A549 (cell line): ENCODE results near the gene SLC17A9. TPM values are rescaled to one million over a fixed set of nuclear protein-coding genes. Genes with fewer than 3 reads are reported as not detected.

ENCODE experiments used
- ATAC-seq, 2 experiments: fragments of 200-7000 bp in 1 of 2; fragments of >200 bp in 1 of 2; cut with Nextera tagmentation in 1 of 2; cut with Tn5 transposase in 1 of 2; 3 replicates each; pipeline versions ENCODE4 v1.8.0 to v1.9.1; 2018 to 2020; ENCODE audit warnings: mild to moderate bottlenecking in 1 of 2, moderate library complexity in 1 of 2
- CTCF ChIA-PET: fragments of 300-600 bp; sonication (Branson Sonifier 250); formaldehyde crosslinking; extraction: SDS; loops from one replicate; lab custom pipeline; 2021; ENCODE audit warnings: antibody characterized with exemption, inconsistent platforms; lab: Yijun Ruan, JAX
- POLR2A ChIA-PET: fragments of 350-600 bp; formaldehyde crosslinking; extraction: SDS; loops from one replicate; lab custom pipeline; 2021; ENCODE audit warnings: antibody characterized with exemption, inconsistent platforms; lab: Yijun Ruan, JAX
- DNase-seq, 2 experiments: peaks; one replicate each; pipeline versions ENCODE4 v3.0.0 to v3.0.0-alpha.2; 2011 to 2016; ENCODE audit warnings: low read depth in 1 of 2, low spot score in 1 of 2
- FAIRE-seq: peaks from 2 replicates; lab custom pipeline; 2011; peaks lifted over from hg19 to GRCh38; lab: Jason Lieb, UNC
- H3K27ac ChIP-seq, 2 experiments: fragments of >200 bp; sonication (Bioruptor Twin); formaldehyde crosslinking; 3 replicates each; pipeline ENCODE4 v1.5.1; 2016 to 2017
- H3K4me1 ChIP-seq: fragments of >200 bp; sonication (Bioruptor Twin); formaldehyde crosslinking; 3 replicates; pipeline ENCODE4 v1.6.1; 2016
- H3K4me2 ChIP-seq: fragments of >200 bp; sonication (Bioruptor Twin); formaldehyde crosslinking; 3 replicates; pipeline ENCODE4 v1.6.1; 2016
- H3K4me3 ChIP-seq: fragments of >200 bp; sonication (Bioruptor Twin); formaldehyde crosslinking; 3 replicates; pipeline ENCODE4 v1.5.1; 2016
- H3K9me3 ChIP-seq: fragments of >200 bp; sonication (Bioruptor Twin); formaldehyde crosslinking; 3 replicates; pipeline ENCODE4 v1.6.1; 2016
- CEBPB ChIP-seq, 2 experiments: fragments of >200 bp in 1 of 2; sonication (Bioruptor Twin) in 1 of 2; formaldehyde crosslinking in 1 of 2; IDR thresholded peaks; 2 replicates each; pipeline ENCODE4 v1.6.1; 2012 to 2016
- ESRRA ChIP-seq: fragments of 150-350 bp; IDR thresholded peaks from 2 replicates; pipeline ENCODE4 v1.6.1; 2014; ENCODE audit warnings: mild to moderate bottlenecking, low read length, borderline replicate concordance
- FOSL2 ChIP-seq, 2 experiments: fragments of 450-650 bp in 1 of 2; fragments of >200 bp in 1 of 2; sonication (Bioruptor Twin) in 1 of 2; formaldehyde crosslinking; IDR thresholded peaks; 2 replicates each; pipeline versions ENCODE4 v1.5.0 to v1.6.1; 2016 to 2020; ENCODE audit warnings: mild to moderate bottlenecking in 1 of 2, moderate library complexity in 1 of 2
- GATA3 ChIP-seq: IDR thresholded peaks from 2 replicates; pipeline ENCODE4 v1.6.1; 2012; ENCODE audit warnings: borderline replicate concordance
- HDAC2 ChIP-seq: fragments of 200-600 bp; sonication (generic); IDR thresholded peaks from 2 replicates; pipeline ENCODE4 v1.6.1; 2016
- HEYL ChIP-seq: fragments of 250-450 bp; sonication (Bioruptor Pico); IDR thresholded peaks from 2 replicates; pipeline ENCODE4 v1.8.0; 2021; ENCODE audit warnings: mild to moderate bottlenecking, moderate library complexity
- HOXA7 ChIP-seq: fragments of 250-450 bp; sonication (Bioruptor Pico); IDR thresholded peaks from 2 replicates; pipeline ENCODE4 v1.5.0; 2020; ENCODE audit warnings: mild to moderate bottlenecking, moderate library complexity
- HOXB13 ChIP-seq: fragments of 250-450 bp; sonication (Bioruptor Pico); IDR thresholded peaks from 2 replicates; pipeline ENCODE4 v1.5.0; 2020; ENCODE audit warnings: low read depth, mild to moderate bottlenecking, moderate library complexity
- JUN ChIP-seq, 2 experiments: fragments of >200 bp; sonication (Bioruptor Twin); formaldehyde crosslinking; IDR thresholded peaks; 2 replicates in 1 of 2; 3 replicates in 1 of 2; pipeline ENCODE4 v1.6.1; 2016 to 2017
- KDM1A ChIP-seq: fragments of 200-600 bp; sonication (generic); IDR thresholded peaks from 2 replicates; pipeline ENCODE4 v1.6.1; 2016; ENCODE audit warnings: low read depth, mild to moderate bottlenecking
- KDM5A ChIP-seq: fragments of 200-600 bp; sonication (generic); IDR thresholded peaks from 2 replicates; pipeline ENCODE4 v1.6.1; 2016; ENCODE audit warnings: antibody characterized with exemption, mild to moderate bottlenecking
- MAFK ChIP-seq: fragments of 450-650 bp; IDR thresholded peaks from 2 replicates; pipeline ENCODE4 v1.6.1; 2014; ENCODE audit not compliant: partially characterized antibody
- MYC ChIP-seq: IDR thresholded peaks from 2 replicates; pipeline ENCODE4 v1.6.1; 2012; ENCODE audit warnings: mild to moderate bottlenecking, inconsistent platforms, low read length, improper control_type of control experiment, borderline replicate concordance
- NPAS2 ChIP-seq: fragments of 250-450 bp; sonication (Bioruptor Pico); IDR thresholded peaks from 2 replicates; pipeline ENCODE4 v1.8.0; 2022; ENCODE audit warnings: mild to moderate bottlenecking, moderate library complexity, borderline replicate concordance
- NR3C1 ChIP-seq: fragments of >200 bp; sonication (Bioruptor Twin); formaldehyde crosslinking; IDR thresholded peaks from 3 replicates; pipeline ENCODE4 v1.6.1; 2017
- POLR2AphosphoS2 ChIP-seq: conservative IDR thresholded peaks from 2 replicates; pipeline ENCODE4 v1.6.1; 2012; ENCODE audit warnings: low read length, improper control_type of control experiment, inconsistent platforms
- RCOR1 ChIP-seq: fragments of 150-350 bp; IDR thresholded peaks from 2 replicates; pipeline ENCODE4 v1.6.1; 2014; ENCODE audit warnings: antibody characterized with exemption, low read length, low read depth
- SMC3 ChIP-seq: fragments of >200 bp; sonication (Bioruptor Twin); formaldehyde crosslinking; IDR thresholded peaks from 3 replicates; pipeline ENCODE4 v1.6.1; 2018; ENCODE audit warnings: inconsistent platforms
- SREBF2 ChIP-seq: fragments of 450-650 bp; IDR thresholded peaks from 2 replicates; pipeline ENCODE4 v1.6.1; 2014; ENCODE audit warnings: mild to moderate bottlenecking, moderate library complexity
- ZC3H11A ChIP-seq: fragments of 450-650 bp; IDR thresholded peaks from 2 replicates; pipeline ENCODE4 v1.6.1; 2014; ENCODE audit warnings: antibody characterized with exemption, mild to moderate bottlenecking
- ZNF302 ChIP-seq: fragments of 250-450 bp; sonication (Bioruptor Pico); IDR thresholded peaks from 2 replicates; pipeline ENCODE4 v1.9.0; 2021; ENCODE audit warnings: inconsistent platforms, mild to moderate bottlenecking, moderate library complexity
- ZSCAN20 ChIP-seq: fragments of 250-450 bp; sonication (Bioruptor Pico); IDR thresholded peaks from 2 replicates; pipeline ENCODE4 v1.8.0; 2022; ENCODE audit warnings: mild to moderate bottlenecking, moderate library complexity
- WGBS: methylation state at CpG from one replicate; pipeline ENCODE4 v1.1.6; 2017; ENCODE audit errors: missing lambda C conversion rate; 5-methylcytosine and 5-hydroxymethylcytosine counted together
- polyA plus RNA-seq, 4 experiments: library from polyadenylated mRNA; depleted of rRNA in 3 of 4; stranded (reverse); fragments of >200 nt; fragmentation: RNase III in 1 of 4; extraction: RNeasy Plus Mini Kit Qiagen cat#74134 plus additional on column Dnase treatment in 1 of 4; gene quantifications; 2 replicates in 3 of 4; 3 replicates in 1 of 4; pipeline ENCODE4 v1.2.3, GENCODE V29; 2011 to 2017
- TF ChIP-seq, protein P1 (sequence below): fragments of >200 bp; sonication (Bioruptor Twin); formaldehyde crosslinking; IDR thresholded peaks from 3 replicates; pipeline ENCODE4 v1.5.1; 2016
- TF ChIP-seq, protein P2 (sequence below): fragments of 200-600 bp; sonication (generic); IDR thresholded peaks from 2 replicates; pipeline ENCODE4 v1.6.1; 2016; ENCODE audit warnings: antibody characterized with exemption, mild to moderate bottlenecking, moderate library complexity
- TF ChIP-seq, protein P3 (sequence below): IDR thresholded peaks from 2 replicates; pipeline ENCODE4 v1.6.1; 2012
- TF ChIP-seq, protein P4 (sequence below): IDR thresholded peaks from 2 replicates; pipeline ENCODE4 v1.6.1; 2012; ENCODE audit warnings: low read depth, borderline replicate concordance
- TF ChIP-seq, protein P5 (sequence below): fragments of 250-450 bp; sonication (Bioruptor Pico); IDR thresholded peaks from 2 replicates; pipeline ENCODE4 v1.5.0; 2020; ENCODE audit warnings: low read depth, mild to moderate bottlenecking, moderate library complexity

The SLC17A9 gene
- polyA plus RNA-seq, 2 of the 4 experiments (the other 2 are of a cell fraction): 0.05 TPM; not detected in 1

DNA sequence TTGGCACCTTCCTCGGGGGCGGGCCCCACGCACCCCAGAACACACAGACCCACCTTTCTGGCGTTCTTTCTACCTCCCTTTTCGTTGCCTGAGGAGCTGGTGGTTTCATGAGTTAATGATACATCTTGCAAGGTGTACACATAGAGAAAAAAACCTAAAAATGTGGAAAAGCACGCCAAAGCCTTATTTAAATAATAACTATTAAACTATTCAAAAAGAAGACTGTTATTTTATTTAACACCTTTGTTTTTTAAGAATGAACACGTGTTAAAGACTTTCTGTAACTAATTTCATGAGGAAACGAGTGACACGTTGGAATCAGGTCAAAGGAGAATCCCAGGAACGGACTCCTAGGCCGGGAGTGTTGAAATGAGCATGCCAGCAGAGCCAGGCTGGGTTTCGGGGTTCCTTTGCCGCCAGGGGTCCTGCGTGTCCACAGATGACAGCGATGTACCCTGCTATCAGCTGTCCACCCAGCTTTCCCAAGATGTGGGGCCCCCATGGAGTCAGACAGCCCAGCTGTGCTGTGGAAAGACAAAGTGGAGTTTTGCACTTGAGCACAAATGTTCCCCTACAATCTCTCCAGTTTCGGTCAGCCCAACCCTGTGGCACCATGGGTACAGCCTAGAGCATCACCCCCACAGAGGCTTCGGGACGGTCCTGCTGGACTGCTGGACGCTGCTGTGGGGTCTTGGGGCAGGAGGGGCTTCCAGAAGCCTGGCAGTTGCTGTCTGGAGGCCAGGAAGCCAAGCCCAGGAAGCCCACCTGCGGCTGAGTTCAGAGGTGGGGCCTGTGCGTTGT lies 16.1 kb downstream of the SLC17A9 start:
- FAIRE-seq: no peak
- Histone ChIP-seq H3K4me2 (no peak overlapping the region), H3K9me3 (no peaks in the 10 kb centered on the region), H3K4me3 (no peak overlapping the region), H3K4me1 (0 out of 3 replicates have a peak, but pooled peaks cover 3% of the 10 kb centered on the region), H3K27ac (no peak overlapping the region)
- WGBS: 35% methylated on average over 21 of the region's 21 CpGs
- ChIA-PET CTCF (interaction anchor here (1.0 to 1.1 kb wide), 2 partner anchors 9 to 21 kb away, joined by 3 read pairs; no protein-coding TSS in a partner anchor), POLR2A (no interaction called here)
- ATAC-seq: no peak
- TF ChIP-seq HOXA7 (CRISPR knock-in tag): no peak
- TF ChIP-seq HDAC2: no peak
- TF ChIP-seq SREBF2: no peak
- TF ChIP-seq CEBPB (IDR thresholded peaks at IDR 0.05): no peak
- TF ChIP-seq, protein P1, sequence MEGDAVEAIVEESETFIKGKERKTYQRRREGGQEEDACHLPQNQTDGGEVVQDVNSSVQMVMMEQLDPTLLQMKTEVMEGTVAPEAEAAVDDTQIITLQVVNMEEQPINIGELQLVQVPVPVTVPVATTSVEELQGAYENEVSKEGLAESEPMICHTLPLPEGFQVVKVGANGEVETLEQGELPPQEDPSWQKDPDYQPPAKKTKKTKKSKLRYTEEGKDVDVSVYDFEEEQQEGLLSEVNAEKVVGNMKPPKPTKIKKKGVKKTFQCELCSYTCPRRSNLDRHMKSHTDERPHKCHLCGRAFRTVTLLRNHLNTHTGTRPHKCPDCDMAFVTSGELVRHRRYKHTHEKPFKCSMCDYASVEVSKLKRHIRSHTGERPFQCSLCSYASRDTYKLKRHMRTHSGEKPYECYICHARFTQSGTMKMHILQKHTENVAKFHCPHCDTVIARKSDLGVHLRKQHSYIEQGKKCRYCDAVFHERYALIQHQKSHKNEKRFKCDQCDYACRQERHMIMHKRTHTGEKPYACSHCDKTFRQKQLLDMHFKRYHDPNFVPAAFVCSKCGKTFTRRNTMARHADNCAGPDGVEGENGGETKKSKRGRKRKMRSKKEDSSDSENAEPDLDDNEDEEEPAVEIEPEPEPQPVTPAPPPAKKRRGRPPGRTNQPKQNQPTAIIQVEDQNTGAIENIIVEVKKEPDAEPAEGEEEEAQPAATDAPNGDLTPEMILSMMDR: no peak
- TF ChIP-seq JUN (IDR thresholded peaks at IDR 0.05): no peak
- TF ChIP-seq HEYL (CRISPR knock-in tag): no peak
- TF ChIP-seq NPAS2 (CRISPR knock-in tag): no peak
- TF ChIP-seq FOSL2 (IDR thresholded peaks at IDR 0.05): no peak
- no peak for TF ChIP-seq FOSL2 (CRISPR knock-in tag; IDR thresholded peaks at IDR 0.05)
- TF ChIP-seq GATA3: no peak
- TF ChIP-seq, protein P2, sequence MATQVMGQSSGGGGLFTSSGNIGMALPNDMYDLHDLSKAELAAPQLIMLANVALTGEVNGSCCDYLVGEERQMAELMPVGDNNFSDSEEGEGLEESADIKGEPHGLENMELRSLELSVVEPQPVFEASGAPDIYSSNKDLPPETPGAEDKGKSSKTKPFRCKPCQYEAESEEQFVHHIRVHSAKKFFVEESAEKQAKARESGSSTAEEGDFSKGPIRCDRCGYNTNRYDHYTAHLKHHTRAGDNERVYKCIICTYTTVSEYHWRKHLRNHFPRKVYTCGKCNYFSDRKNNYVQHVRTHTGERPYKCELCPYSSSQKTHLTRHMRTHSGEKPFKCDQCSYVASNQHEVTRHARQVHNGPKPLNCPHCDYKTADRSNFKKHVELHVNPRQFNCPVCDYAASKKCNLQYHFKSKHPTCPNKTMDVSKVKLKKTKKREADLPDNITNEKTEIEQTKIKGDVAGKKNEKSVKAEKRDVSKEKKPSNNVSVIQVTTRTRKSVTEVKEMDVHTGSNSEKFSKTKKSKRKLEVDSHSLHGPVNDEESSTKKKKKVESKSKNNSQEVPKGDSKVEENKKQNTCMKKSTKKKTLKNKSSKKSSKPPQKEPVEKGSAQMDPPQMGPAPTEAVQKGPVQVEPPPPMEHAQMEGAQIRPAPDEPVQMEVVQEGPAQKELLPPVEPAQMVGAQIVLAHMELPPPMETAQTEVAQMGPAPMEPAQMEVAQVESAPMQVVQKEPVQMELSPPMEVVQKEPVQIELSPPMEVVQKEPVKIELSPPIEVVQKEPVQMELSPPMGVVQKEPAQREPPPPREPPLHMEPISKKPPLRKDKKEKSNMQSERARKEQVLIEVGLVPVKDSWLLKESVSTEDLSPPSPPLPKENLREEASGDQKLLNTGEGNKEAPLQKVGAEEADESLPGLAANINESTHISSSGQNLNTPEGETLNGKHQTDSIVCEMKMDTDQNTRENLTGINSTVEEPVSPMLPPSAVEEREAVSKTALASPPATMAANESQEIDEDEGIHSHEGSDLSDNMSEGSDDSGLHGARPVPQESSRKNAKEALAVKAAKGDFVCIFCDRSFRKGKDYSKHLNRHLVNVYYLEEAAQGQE: no peak
- TF ChIP-seq MYC: no peak
- TF ChIP-seq ZNF302 (CRISPR knock-in tag): no peak
- TF ChIP-seq ESRRA: no peak
- no peak for TF ChIP-seq RCOR1
- TF ChIP-seq, protein P3, sequence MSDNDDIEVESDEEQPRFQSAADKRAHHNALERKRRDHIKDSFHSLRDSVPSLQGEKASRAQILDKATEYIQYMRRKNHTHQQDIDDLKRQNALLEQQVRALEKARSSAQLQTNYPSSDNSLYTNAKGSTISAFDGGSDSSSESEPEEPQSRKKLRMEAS: no peak
- TF ChIP-seq, protein P4, sequence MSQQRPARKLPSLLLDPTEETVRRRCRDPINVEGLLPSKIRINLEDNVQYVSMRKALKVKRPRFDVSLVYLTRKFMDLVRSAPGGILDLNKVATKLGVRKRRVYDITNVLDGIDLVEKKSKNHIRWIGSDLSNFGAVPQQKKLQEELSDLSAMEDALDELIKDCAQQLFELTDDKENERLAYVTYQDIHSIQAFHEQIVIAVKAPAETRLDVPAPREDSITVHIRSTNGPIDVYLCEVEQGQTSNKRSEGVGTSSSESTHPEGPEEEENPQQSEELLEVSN: no peak
- DNase-seq: no peak

DNA sequence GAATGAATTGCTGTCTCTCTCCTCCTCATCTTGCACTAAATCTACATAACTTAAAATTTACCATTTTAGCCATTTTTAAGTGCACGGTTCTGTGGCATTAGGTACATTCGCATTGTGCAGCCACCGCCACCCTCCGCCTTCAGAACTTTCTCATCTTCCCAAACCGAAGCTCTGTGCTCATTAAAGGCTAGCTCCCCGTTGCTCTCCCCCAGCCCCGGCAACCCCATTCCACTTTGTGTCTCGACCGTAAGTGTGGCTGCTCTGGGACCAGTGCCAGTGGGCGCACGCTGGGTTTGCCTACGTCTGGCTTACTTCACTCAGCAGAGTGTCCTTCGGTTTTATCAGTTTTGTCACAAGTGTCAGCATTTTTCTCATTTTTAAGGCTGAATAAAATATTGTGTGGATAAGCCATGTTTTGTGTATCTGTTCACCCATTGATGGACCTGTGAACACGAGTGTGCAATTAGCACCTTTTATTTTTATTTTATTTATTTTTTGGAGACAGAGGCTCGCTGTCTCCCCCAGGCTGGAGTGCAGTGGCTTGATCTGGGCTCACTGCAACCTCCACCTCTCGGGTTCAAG lies 16.8 kb downstream of the SLC17A9 start:
- no peak for FAIRE-seq

More for the DNA sequence above, 16.8 kb downstream of the SLC17A9 start:
- 59% methylated on average over 16 of the region's 16 CpGs for WGBS
- POLR2A ChIA-PET: no interaction called here
- Histone ChIP-seq H3K9me3 (no peaks in the 10 kb centered on the region), H3K4me1 (0 out of 3 replicates have a peak, but pooled peaks cover 3% of the 10 kb centered on the region), H3K4me2 (no peak overlapping the region), H3K27ac (no peak overlapping the region), H3K4me3 (no peak overlapping the region)
- no peak for ATAC-seq
- CTCF ChIA-PET: interaction anchor here (1.4 to 2.5 kb wide), 2 partner anchors 11 to 56 kb away, joined by 3 to 15 read pairs; no protein-coding TSS in a partner anchor
- no peak for DNase-seq
- TF ChIP-seq ZSCAN20 (CRISPR knock-in tag) (no peak), MAFK (no peak), KDM1A (no peak), GATA3 (no peak), NR3C1 (no peak), SMC3 (no peak), ZC3H11A (no peak), POLR2AphosphoS2 (no peak), KDM5A (no peak), HOXB13 (no peak)
- TF ChIP-seq, protein P5, sequence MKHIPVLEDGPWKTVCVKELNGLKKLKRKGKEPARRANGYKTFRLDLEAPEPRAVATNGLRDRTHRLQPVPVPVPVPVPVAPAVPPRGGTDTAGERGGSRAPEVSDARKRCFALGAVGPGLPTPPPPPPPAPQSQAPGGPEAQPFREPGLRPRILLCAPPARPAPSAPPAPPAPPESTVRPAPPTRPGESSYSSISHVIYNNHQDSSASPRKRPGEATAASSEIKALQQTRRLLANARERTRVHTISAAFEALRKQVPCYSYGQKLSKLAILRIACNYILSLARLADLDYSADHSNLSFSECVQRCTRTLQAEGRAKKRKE (CRISPR knock-in tag): no peak
- TF ChIP-seq, protein P3: no peak
- TF ChIP-seq, protein P4: no peak
